COR-L47 (cell line): ENCODE measurements around the gene PARP1.
"Not testable (repeated sequence)": the region's sequence is repeated elsewhere in the genome, so short reads cannot be mapped to it uniquely, and the experiment has no call there.

Experiments
- DNase-seq: peaks from one replicate; lab custom pipeline; 2025; lab: John Stamatoyannopoulos, UW

Gene PARP1

GRCh38 chr1:226428791-226429461, 21.0 kb upstream of the PARP1 start:
- peak; percentile 87 for DNase-seq

GRCh38 chr1:226428348-226428747, 20.5 kb upstream of the PARP1 start:
- no peak for DNase-seq

GRCh38 chr1:226427131-226427530, 19.2 kb upstream of the PARP1 start:
- no peak for DNase-seq

GRCh38 chr1:226426395-226426794, 18.5 kb upstream of the PARP1 start:
- not testable (repeated sequence) for DNase-seq

GRCh38 chr1:226425431-226426031, 17.6 kb upstream of the PARP1 start:
- DNase-seq: no peak

- DNase-seq: no peak
These were observed 17.1 kb upstream of the PARP1 start for GRCh38 chr1:226425004-226425378.

- peak; percentile 76 for DNase-seq
These were observed 16.5 kb upstream of the PARP1 start for GRCh38 chr1:226424221-226425003.

- DNase-seq: no peak
These were observed 14.6 kb upstream of the PARP1 start for GRCh38 chr1:226422478-226422877.

GRCh38 chr1:226420897-226421296, 13.0 kb upstream of the PARP1 start:
- no peak for DNase-seq

GRCh38 chr1:226420328-226420727, 12.4 kb upstream of the PARP1 start:
- DNase-seq: no peak

GRCh38 chr1:226419284-226420029, 11.6 kb upstream of the PARP1 start:
- DNase-seq: no peak

- no peak for DNase-seq
These were observed 10.1 kb upstream of the PARP1 start for GRCh38 chr1:226417830-226418546.

- no peak for DNase-seq
These were observed 9.5 kb upstream of the PARP1 start for GRCh38 chr1:226417350-226417749.

- DNase-seq: no peak
These were observed 6.3 kb upstream of the PARP1 start for GRCh38 chr1:226414098-226414698.

- no peak for DNase-seq
These were observed 3.7 kb upstream of the PARP1 start for GRCh38 chr1:226411619-226412018.

- DNase-seq: no peak
These were observed 3.1 kb upstream of the PARP1 start for GRCh38 chr1:226410958-226411357.

GRCh38 chr1:226409392-226409791, 1.5 kb upstream of the PARP1 start:
- DNase-seq: no peak

- DNase-seq: no peak
These were observed 642 bp upstream of the PARP1 start for GRCh38 chr1:226408285-226409184.

GRCh38 chr1:226407199-226407496, 745 bp downstream of the PARP1 start:
- no peak for DNase-seq

- DNase-seq: no peak
These were observed 1.5 kb downstream of the PARP1 start for GRCh38 chr1:226406401-226406881.
